Mesothelial cell of epicardium (in vitro differentiated cells): ENCODE results near the gene STMND1. TPM values are rescaled to one million over a fixed set of nuclear protein-coding genes. Genes with fewer than 3 reads are reported as not detected.
"Not testable (repeated sequence)": the region's sequence is repeated elsewhere in the genome, so short reads cannot be mapped to it uniquely, and the experiment has no call there.

Experiments
- DNase-seq, 2 experiments: peaks; one replicate each; pipeline ENCODE4 v3.0.0; 2021; ENCODE audit warnings: low spot score in 2 of 2; ENCODE audit not compliant: unreplicated experiment in 2 of 2
- H3K27ac Mint-ChIP-seq: 2 replicates; pipeline ENCODE4 v1.8.0; 2021; ENCODE audit warnings: mixed read lengths
- H3K27me3 Mint-ChIP-seq: 2 replicates; pipeline ENCODE4 v1.8.0; 2021; ENCODE audit warnings: low read depth, mixed read lengths
- H3K36me3 Mint-ChIP-seq: 2 replicates; pipeline ENCODE4 v1.8.0; 2021; ENCODE audit warnings: mixed read lengths
- H3K4me1 Mint-ChIP-seq: 2 replicates; pipeline ENCODE4 v1.8.0; 2021; ENCODE audit warnings: mixed read lengths
- H3K4me3 Mint-ChIP-seq: 2 replicates; pipeline ENCODE4 v1.8.0; 2021; ENCODE audit warnings: mild to moderate bottlenecking, moderate library complexity, mixed read lengths
- H3K9me3 Mint-ChIP-seq: 2 replicates; pipeline ENCODE4 v1.8.0; 2021; ENCODE audit warnings: mixed read lengths
- CTCF ChIP-seq: fragments of 200-600 bp; sonication (generic); IDR thresholded peaks from one replicate; pipeline ENCODE4 v1.5.0; 2021; ENCODE audit warnings: antibody characterized with exemption; ENCODE audit not compliant: unreplicated experiment
- total RNA-seq: library from RNA; stranded (reverse); gene quantifications from 3 replicates; pipeline ENCODE4 v1.2.1, GENCODE V29; 2021

Gene STMND1
- total RNA-seq, 1 donor from 2014 or later, result 0.38 TPM

DNA sequence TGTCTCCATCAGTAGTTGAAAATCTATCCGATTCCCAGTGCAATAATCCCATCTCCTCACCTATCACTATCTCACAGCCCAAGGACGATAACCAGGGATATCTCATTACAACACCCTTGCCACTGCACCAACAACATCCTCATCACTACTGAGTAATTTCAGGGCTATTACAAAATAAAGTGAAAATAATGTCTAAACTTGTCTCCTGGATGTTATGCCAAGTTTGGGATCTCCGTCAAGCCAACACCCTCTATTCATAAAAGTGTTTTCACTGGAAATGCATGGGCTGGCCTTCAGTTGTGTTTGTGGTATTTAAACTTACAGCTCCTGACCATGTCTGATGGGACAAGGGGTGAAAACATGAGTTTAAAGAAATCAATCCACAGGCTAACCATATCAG is 42.0 kb upstream of the STMND1 start:
- Mint-ChIP-seq H3K27me3 (peaks cover 12% of the 10 kb centered on the region), H3K27ac (no peak overlapping the region), H3K36me3 (no peaks in the 10 kb centered on the region), H3K4me1 (no peaks in the 10 kb centered on the region), H3K9me3 (no peaks in the 10 kb centered on the region), H3K4me3 (no peak overlapping the region)
- no peak for DNase-seq
- TF ChIP-seq CTCF, result no peak

DNA sequence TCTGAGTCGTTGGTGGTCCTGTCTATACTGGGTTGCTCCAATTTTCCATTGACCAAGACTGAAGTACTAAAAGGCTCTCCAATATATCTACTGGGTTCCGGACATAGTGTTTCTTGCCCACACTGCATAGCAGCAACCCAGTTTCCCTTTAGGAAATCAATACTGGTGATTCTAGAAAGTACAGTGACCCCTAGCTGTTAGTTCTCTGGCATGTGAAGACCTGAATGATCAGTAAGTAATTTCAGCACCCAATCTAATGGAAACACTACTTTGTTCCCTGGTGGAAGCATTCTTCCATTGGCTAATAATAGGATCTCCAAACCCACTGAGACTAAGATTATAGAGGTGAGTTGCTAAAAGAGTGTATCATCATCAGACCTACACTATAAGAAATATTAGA is 40.8 kb upstream of the STMND1 start:
- Mint-ChIP-seq H3K4me3 (no peak overlapping the region), H3K9me3 (no peaks in the 10 kb centered on the region)
- no peak for TF ChIP-seq CTCF

DNA sequence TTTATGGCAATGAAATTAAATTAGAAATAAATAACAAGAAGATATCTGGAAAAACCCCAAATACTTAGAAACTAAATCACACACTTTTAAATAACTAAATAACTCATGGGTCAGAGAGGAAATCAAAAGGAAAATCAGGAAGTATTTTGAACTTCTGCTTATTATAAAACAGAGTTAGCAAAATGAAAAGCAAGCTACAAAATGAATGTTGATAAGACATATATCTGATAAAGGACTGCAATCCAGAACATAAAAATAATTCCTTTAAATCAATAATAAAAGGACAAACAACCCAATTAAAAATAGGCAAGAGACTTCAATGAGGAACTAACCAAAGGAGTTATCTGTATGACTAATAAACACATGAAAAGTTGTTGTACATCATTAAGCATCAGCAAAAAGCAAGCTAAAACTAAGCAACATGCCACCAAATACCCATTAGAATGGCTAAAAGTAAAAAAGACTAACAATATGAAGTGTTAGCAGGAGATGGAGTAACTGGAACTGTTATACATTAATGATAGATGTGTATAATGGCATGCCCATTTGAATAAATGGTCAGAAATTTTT is 38.9 kb upstream of the STMND1 start:
- H3K27ac Mint-ChIP-seq, result no peak overlapping the region
- no peaks in the 10 kb centered on the region for H3K36me3 Mint-ChIP-seq
- peaks cover 29% of the 10 kb centered on the region for H3K27me3 Mint-ChIP-seq
- no peak for DNase-seq
- H3K4me3 Mint-ChIP-seq, result no peak overlapping the region
- H3K9me3 Mint-ChIP-seq, result no peaks in the 10 kb centered on the region
- no peaks in the 10 kb centered on the region for H3K4me1 Mint-ChIP-seq
- no peak for TF ChIP-seq CTCF

More for the DNA sequence above, 40.8 kb upstream of the STMND1 start:
- no peak for DNase-seq
- H3K36me3 Mint-ChIP-seq, result no peaks in the 10 kb centered on the region
- peaks cover 18% of the 10 kb centered on the region for H3K27me3 Mint-ChIP-seq
- no peaks in the 10 kb centered on the region for H3K4me1 Mint-ChIP-seq
- H3K27ac Mint-ChIP-seq, result no peak overlapping the region

- Mint-ChIP-seq H3K9me3 (peaks cover 9% of the 10 kb centered on the region), H3K4me3 (no peak overlapping the region), H3K27ac (no peak overlapping the region), H3K4me1 (no peaks in the 10 kb centered on the region), H3K27me3 (peaks cover 28% of the 10 kb centered on the region), H3K36me3 (no peaks in the 10 kb centered on the region)
- no peak for DNase-seq
- no peak for TF ChIP-seq CTCF
Measured at GRCh38 chr6:17064975-17065374, 36.9 kb upstream of the STMND1 start.

- Mint-ChIP-seq H3K4me3 (no peak overlapping the region), H3K27ac (no peak overlapping the region), H3K27me3 (peaks cover 28% of the 10 kb centered on the region), H3K9me3 (peaks cover 18% of the 10 kb centered on the region), H3K36me3 (no peaks in the 10 kb centered on the region), H3K4me1 (no peaks in the 10 kb centered on the region)
- no peak for TF ChIP-seq CTCF
- DNase-seq, result no peak
Measured at GRCh38 chr6:17066610-17067009, 35.2 kb upstream of the STMND1 start.

DNA sequence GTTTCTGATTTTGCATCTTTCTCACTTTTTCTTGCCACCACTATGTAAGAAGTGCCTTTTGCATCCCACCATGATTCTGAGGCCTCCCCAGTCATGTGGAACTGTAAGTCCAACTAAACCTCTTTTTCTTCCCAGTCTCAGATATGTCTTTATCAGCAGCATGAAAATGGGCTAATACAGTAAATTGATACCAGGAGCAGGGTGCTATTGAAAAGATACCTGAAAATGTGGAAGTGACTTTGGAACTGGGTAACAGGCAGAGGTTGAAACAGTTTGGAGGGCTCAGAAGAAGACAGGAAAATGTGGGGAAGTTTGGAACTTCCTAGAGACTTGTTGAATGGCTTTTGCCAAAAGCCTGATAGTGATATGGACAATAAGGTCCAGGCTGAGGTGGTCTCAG is 32.9 kb upstream of the STMND1 start:
- peaks cover 22% of the 10 kb centered on the region for H3K27me3 Mint-ChIP-seq
- H3K36me3 Mint-ChIP-seq, H3K4me3 Mint-ChIP-seq, DNase-seq, H3K27ac Mint-ChIP-seq, H3K4me1 Mint-ChIP-seq: not testable (repeated sequence)
- H3K9me3 Mint-ChIP-seq, result peaks cover 34% of the 10 kb centered on the region

GRCh38 chr6:17070400-17070799 is 31.4 kb upstream of the STMND1 start:
- Mint-ChIP-seq H3K27me3 (peaks cover 19% of the 10 kb centered on the region), H3K9me3 (peaks cover 44% of the 10 kb centered on the region)
- not testable (repeated sequence) for H3K4me3 Mint-ChIP-seq, H3K4me1 Mint-ChIP-seq, H3K36me3 Mint-ChIP-seq, DNase-seq, H3K27ac Mint-ChIP-seq

GRCh38 chr6:17073596-17073995 is 28.3 kb upstream of the STMND1 start:
- peaks cover 62% of the 10 kb centered on the region for H3K9me3 Mint-ChIP-seq
- H3K4me3 Mint-ChIP-seq, H3K27ac Mint-ChIP-seq, H3K4me1 Mint-ChIP-seq, DNase-seq, H3K27me3 Mint-ChIP-seq, H3K36me3 Mint-ChIP-seq: not testable (repeated sequence)
